Mesothelial cell of epicardium (in vitro differentiated cells): Measurements from ENCODE around the gene RDH8. TPM values are rescaled to one million over a fixed set of nuclear protein-coding genes. Genes with fewer than 3 reads are reported as not detected.

Experiments used
- DNase-seq, 2 experiments: peaks; one replicate each; pipeline ENCODE4 v3.0.0; 2021; ENCODE audit warnings: low spot score in 2 of 2; ENCODE audit not compliant: unreplicated experiment in 2 of 2
- H3K27ac Mint-ChIP-seq: 2 replicates; pipeline ENCODE4 v1.8.0; 2021; ENCODE audit warnings: mixed read lengths
- H3K27me3 Mint-ChIP-seq: 2 replicates; pipeline ENCODE4 v1.8.0; 2021; ENCODE audit warnings: low read depth, mixed read lengths
- H3K36me3 Mint-ChIP-seq: 2 replicates; pipeline ENCODE4 v1.8.0; 2021; ENCODE audit warnings: mixed read lengths
- H3K4me1 Mint-ChIP-seq: 2 replicates; pipeline ENCODE4 v1.8.0; 2021; ENCODE audit warnings: mixed read lengths
- H3K4me3 Mint-ChIP-seq: 2 replicates; pipeline ENCODE4 v1.8.0; 2021; ENCODE audit warnings: mild to moderate bottlenecking, moderate library complexity, mixed read lengths
- H3K9me3 Mint-ChIP-seq: 2 replicates; pipeline ENCODE4 v1.8.0; 2021; ENCODE audit warnings: mixed read lengths
- total RNA-seq: library from RNA; stranded (reverse); gene quantifications from 3 replicates; pipeline ENCODE4 v1.2.1, GENCODE V29; 2021
- TF ChIP-seq, protein P1 (sequence below): fragments of 200-600 bp; sonication (generic); IDR thresholded peaks from one replicate; pipeline ENCODE4 v1.5.0; 2021; ENCODE audit warnings: antibody characterized with exemption; ENCODE audit not compliant: unreplicated experiment

RDH8 gene
- total RNA-seq, 1 donor from 2014 or later: not detected

DNA sequence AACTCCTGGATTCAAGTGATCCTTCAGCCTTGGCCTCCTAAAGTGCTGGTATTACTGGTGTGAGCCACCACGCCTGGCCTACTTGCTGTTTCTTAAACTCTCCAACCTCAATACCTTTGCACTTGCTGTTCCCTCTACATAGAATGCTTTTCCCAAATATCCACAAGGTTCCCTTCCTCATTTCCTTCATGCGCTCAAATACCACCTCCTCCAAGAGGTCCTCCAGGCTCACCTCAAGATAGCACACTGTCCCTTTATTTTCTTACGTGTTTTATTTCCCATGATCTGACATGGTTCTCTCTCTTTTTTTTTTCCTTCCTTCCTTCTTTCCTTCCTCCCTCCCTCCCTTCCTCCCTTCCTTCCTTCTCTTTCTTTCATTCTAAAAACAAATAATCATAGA is 13.5 kb downstream of the RDH8 start:
- TF ChIP-seq, protein P1, sequence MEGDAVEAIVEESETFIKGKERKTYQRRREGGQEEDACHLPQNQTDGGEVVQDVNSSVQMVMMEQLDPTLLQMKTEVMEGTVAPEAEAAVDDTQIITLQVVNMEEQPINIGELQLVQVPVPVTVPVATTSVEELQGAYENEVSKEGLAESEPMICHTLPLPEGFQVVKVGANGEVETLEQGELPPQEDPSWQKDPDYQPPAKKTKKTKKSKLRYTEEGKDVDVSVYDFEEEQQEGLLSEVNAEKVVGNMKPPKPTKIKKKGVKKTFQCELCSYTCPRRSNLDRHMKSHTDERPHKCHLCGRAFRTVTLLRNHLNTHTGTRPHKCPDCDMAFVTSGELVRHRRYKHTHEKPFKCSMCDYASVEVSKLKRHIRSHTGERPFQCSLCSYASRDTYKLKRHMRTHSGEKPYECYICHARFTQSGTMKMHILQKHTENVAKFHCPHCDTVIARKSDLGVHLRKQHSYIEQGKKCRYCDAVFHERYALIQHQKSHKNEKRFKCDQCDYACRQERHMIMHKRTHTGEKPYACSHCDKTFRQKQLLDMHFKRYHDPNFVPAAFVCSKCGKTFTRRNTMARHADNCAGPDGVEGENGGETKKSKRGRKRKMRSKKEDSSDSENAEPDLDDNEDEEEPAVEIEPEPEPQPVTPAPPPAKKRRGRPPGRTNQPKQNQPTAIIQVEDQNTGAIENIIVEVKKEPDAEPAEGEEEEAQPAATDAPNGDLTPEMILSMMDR: no peak
- no peaks in the 10 kb centered on the region for H3K9me3 Mint-ChIP-seq
- H3K27ac Mint-ChIP-seq: no peak overlapping the region
- H3K4me3 Mint-ChIP-seq: no peak overlapping the region
- DNase-seq: no peak
- peaks cover 5% of the 10 kb centered on the region for H3K4me1 Mint-ChIP-seq
- no peaks in the 10 kb centered on the region for H3K36me3 Mint-ChIP-seq
- peaks cover 25% of the 10 kb centered on the region for H3K27me3 Mint-ChIP-seq

DNA sequence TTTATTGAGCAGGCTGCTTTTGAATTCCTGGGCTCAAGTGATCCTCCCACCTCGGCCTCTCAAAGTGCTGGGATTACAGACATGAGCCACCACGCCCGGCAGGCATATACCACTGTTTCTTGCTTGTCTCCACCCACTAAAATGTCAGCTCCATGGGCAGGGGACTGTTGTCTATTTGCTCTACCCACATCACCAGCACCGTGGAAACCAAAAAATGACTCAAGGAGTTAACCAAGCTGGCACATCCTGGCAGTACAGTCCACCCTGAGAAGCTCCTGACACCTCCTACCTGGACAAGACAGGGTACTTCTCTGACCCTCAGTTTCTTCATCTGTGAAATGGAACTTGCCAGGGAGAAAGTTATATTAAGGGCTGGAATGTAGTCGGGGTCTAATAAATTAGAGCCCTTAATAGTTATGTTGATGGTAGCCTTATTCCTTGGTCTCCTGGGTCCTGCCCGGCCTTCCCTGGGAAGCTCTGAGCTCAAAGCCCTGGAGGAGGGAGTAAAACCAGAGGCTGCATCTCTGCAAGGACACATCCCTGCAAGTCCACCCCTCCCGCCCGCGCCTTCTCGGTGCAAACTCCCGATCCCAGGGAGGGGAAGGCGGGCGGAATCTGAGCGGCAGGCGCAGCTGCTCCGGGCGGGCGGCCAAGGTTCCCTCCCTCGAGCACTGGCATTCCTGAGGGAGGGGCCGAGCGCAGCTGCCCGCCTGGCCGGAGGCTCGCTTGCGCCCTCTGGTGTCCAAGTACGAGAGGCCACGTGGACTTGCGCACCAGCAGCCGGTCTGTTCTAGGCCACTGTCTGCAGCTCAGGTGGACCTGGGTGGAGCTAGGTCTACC is 14.1 kb downstream of the RDH8 start:
- Mint-ChIP-seq H3K36me3 (no peaks in the 10 kb centered on the region), H3K9me3 (no peaks in the 10 kb centered on the region), H3K27ac (no peak overlapping the region), H3K27me3 (peaks cover 29% of the 10 kb centered on the region), H3K4me3 (no peak overlapping the region), H3K4me1 (peaks cover 5% of the 10 kb centered on the region)
- peak; percentile 97 to 99 for DNase-seq
- TF ChIP-seq, protein P1: peak; percentile 95

DNA sequence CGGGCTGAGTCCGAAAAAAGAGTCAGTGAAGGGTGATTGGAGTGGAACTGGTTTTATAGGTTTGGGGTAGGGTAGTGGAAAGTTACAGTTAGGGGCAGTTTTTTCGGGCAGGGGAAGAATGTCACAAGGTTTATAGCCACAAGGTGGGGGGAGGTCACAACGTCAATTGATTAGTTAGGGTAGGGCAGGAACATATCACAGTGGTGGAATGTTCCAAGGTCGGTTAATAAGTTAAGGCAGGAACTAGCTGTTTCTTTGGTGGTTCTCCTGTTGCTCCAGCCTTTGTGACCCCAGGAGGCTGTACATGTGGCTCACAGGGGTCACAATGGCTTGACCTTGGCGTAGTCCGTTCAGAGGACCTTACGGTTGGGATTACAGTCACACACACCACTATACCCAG is 20.3 kb downstream of the RDH8 start:
- Mint-ChIP-seq H3K27me3 (peaks cover 55% of the 10 kb centered on the region), H3K9me3 (no peaks in the 10 kb centered on the region), H3K36me3 (no peaks in the 10 kb centered on the region), H3K4me1 (no peaks in the 10 kb centered on the region), H3K4me3 (no peak overlapping the region), H3K27ac (no peak overlapping the region)
- TF ChIP-seq, protein P1: no peak
- no peak for DNase-seq

DNA sequence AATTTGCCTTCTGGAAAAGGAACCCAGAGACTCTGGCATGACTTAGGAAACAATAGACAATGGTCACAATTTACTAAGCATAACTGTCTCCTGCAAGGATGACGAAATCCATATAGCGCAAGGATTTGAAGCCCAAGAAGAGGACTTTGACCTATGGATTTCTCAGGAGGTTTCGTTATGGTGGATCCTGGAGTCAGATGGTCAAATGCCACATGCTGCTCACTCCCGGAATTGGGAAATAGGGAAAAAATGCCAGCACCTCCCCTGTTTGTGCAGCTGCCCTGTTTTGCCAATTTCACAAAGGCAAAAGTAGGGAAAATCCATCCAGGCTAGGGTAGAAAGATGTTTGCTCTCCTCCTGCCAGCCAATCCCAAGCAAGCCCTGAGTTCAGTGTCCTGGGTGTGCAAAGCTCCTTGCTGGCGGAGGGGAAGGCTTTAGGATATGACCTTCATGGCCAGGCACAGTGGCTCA is 23.4 kb downstream of the RDH8 start:
- Mint-ChIP-seq H3K9me3 (no peaks in the 10 kb centered on the region), H3K27me3 (peaks cover 71% of the 10 kb centered on the region), H3K4me3 (no peak overlapping the region), H3K4me1 (no peaks in the 10 kb centered on the region), H3K36me3 (no peaks in the 10 kb centered on the region), H3K27ac (no peak overlapping the region)
- no peak for DNase-seq
- TF ChIP-seq, protein P1: no peak

DNA sequence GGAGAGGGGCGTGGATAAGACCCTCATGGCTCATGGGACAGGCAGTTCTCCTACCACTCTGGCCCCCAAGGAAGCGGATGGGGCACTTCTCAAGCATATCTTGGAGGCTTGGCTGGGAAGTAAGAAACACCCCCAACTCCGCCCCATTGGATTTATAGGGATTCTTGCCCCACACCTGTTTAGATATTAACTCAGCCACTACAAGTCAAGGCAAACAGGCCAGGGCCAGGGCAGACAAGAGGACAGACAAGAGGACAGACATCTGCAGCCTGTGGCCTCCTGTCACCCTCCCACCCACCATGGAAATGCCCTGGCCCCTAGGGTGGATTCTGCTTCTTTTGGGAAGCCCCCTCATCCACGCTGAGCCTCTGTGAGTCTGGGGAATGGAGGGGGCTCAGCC is 24.1 kb downstream of the RDH8 start:
- peaks cover 73% of the 10 kb centered on the region for H3K27me3 Mint-ChIP-seq
- no peaks in the 10 kb centered on the region for H3K4me1 Mint-ChIP-seq
- H3K4me3 Mint-ChIP-seq: no peak overlapping the region
- H3K9me3 Mint-ChIP-seq: no peaks in the 10 kb centered on the region
- H3K27ac Mint-ChIP-seq: no peak overlapping the region
- no peaks in the 10 kb centered on the region for H3K36me3 Mint-ChIP-seq
- no peak for DNase-seq
- TF ChIP-seq, protein P1: no peak
